Neural cell (in vitro differentiated cells): ENCODE measurements around the gene PLD1.

Source experiments
- CTCF ChIP-seq: fragments of 450-650 bp; IDR thresholded peaks from 2 replicates; pipeline ENCODE4 v1.5.1; 2014; ENCODE audit warnings: antibody characterized with exemption, mild to moderate bottlenecking, moderate library complexity; ENCODE audit not compliant: poor library complexity, severe bottlenecking
- EP300 ChIP-seq: fragments of 450-650 bp; conservative IDR thresholded peaks from 2 replicates; pipeline ENCODE4 v1.6.1; 2014; ENCODE audit warnings: antibody characterized with exemption, mild to moderate bottlenecking, moderate library complexity; ENCODE audit not compliant: poor library complexity, severe bottlenecking
- POLR2AphosphoS5 ChIP-seq: IDR thresholded peaks from 2 replicates; pipeline ENCODE4 v1.6.1; 2012
- REST ChIP-seq: IDR thresholded peaks from 2 replicates; pipeline ENCODE4 v1.6.1; 2012; ENCODE audit warnings: borderline replicate concordance
- SMC3 ChIP-seq: fragments of 450-650 bp; conservative IDR thresholded peaks from 2 replicates; pipeline ENCODE4 v1.6.1; 2014; ENCODE audit warnings: antibody characterized with exemption, mild to moderate bottlenecking, moderate library complexity; ENCODE audit not compliant: poor library complexity

GRCh38 chr3:171822431-171823106 lies 12.3 kb upstream of the PLD1 start:
- TF ChIP-seq CTCF = no peak
- TF ChIP-seq REST = no peak
- no peak for TF ChIP-seq EP300
- TF ChIP-seq POLR2AphosphoS5 = no peak
- TF ChIP-seq SMC3 = no peak
